ENCODE results near the gene PHYHD1. TPM values are rescaled to one million over a fixed set of nuclear protein-coding genes. Genes with fewer than 3 reads are reported as not detected.

The PHYHD1 gene
- total and polyA plus RNA-seq, 4 donors = 21.4 to 86.3 (median 46.0) TPM

GRCh38 chr9:128969491-128969890, 48.7 kb downstream of the PHYHD1 start:
- H3K9me3 ChIP-seq (ENCODE audit: control insufficient read depth in 4 of 4, insufficient read depth in 3 of 4, low read length in 3 of 4) = no peaks in the 10 kb centered on the region
- no peak for ATAC-seq (ENCODE audit: insufficient read depth, low FRiP score)
- no peak overlapping the region for H3K4me3 ChIP-seq
- H3K9ac ChIP-seq (ENCODE audit: insufficient read depth in 1 of 2, low read length in 2 of 2) = no peak overlapping the region
- H3K27ac ChIP-seq (ENCODE audit: low read depth in 1 of 2, low read length in 1 of 2) = no peak overlapping the region
- WGBS, 2 donors = 94 to 96% methylated on average over 5 of the region's 5 CpGs
- no peaks in the 10 kb centered on the region for H3K27me3 ChIP-seq (ENCODE audit: control insufficient read depth in 3 of 3, insufficient read depth in 3 of 3, low read length in 2 of 3)
- TF ChIP-seq, protein P1, sequence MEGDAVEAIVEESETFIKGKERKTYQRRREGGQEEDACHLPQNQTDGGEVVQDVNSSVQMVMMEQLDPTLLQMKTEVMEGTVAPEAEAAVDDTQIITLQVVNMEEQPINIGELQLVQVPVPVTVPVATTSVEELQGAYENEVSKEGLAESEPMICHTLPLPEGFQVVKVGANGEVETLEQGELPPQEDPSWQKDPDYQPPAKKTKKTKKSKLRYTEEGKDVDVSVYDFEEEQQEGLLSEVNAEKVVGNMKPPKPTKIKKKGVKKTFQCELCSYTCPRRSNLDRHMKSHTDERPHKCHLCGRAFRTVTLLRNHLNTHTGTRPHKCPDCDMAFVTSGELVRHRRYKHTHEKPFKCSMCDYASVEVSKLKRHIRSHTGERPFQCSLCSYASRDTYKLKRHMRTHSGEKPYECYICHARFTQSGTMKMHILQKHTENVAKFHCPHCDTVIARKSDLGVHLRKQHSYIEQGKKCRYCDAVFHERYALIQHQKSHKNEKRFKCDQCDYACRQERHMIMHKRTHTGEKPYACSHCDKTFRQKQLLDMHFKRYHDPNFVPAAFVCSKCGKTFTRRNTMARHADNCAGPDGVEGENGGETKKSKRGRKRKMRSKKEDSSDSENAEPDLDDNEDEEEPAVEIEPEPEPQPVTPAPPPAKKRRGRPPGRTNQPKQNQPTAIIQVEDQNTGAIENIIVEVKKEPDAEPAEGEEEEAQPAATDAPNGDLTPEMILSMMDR (IDR thresholded peaks at IDR 0.05; ENCODE audit: control extremely low read depth, extremely low read depth) = no peak
- H3K4me1 ChIP-seq (ENCODE audit: control insufficient read depth in 5 of 5, insufficient read depth in 5 of 5, low read length in 5 of 5) = no peaks in the 10 kb centered on the region
- no peak for DNase-seq
- H3K36me3 ChIP-seq (ENCODE audit: control insufficient read depth in 4 of 4, insufficient read depth in 4 of 4, low read length in 4 of 4) = peaks cover 25 to 41% (median 35%) of the 10 kb centered on the region in 4 donors

- Histone ChIP-seq H3K9ac (ENCODE audit: insufficient read depth in 1 of 2, low read length in 2 of 2) (no peak overlapping the region), H3K36me3 (ENCODE audit: control insufficient read depth in 4 of 4, insufficient read depth in 4 of 4, low read length in 4 of 4) (peaks cover 35 to 44% (median 42%) of the 10 kb centered on the region in 4 donors), H3K4me3 (no peak overlapping the region), H3K27ac (ENCODE audit: low read depth in 1 of 2, low read length in 1 of 2) (no peak overlapping the region), H3K4me1 (ENCODE audit: control insufficient read depth in 5 of 5, insufficient read depth in 5 of 5, low read length in 5 of 5) (no peaks in the 10 kb centered on the region), H3K9me3 (ENCODE audit: control insufficient read depth in 4 of 4, insufficient read depth in 3 of 4, low read length in 3 of 4) (no peaks in the 10 kb centered on the region), H3K27me3 (ENCODE audit: control insufficient read depth in 3 of 3, insufficient read depth in 3 of 3, low read length in 2 of 3) (no peaks in the 10 kb centered on the region)
- DNase-seq (no peak), ATAC-seq (ENCODE audit: insufficient read depth, low FRiP score) (no peak)
- WGBS, 2 donors = 89 to 90% methylated on average over 4 of the region's 4 CpGs
- TF ChIP-seq, protein P1 (IDR thresholded peaks at IDR 0.05; ENCODE audit: control extremely low read depth, extremely low read depth) = no peak
Measured at GRCh38 chr9:128972956-128973355, 52.2 kb downstream of the PHYHD1 start.

DNA sequence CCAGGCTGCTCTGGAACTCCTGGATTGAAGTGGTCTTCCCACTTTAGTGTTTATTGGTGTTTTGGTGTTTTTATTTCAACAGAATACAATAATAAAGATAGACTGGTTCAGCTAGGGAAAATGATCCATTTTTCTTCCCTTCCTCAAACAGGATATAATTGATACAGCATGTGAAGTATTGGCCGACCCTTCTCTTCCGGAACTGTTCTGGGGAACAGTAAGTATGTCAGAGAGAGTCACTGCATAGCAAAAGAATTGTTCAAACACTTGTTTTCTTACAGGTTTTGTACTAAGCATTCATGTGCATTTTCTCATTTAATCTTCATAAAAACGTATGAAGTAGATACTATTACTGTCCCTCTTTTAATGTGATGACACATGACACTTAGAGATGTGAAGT, 58.3 kb downstream of the PHYHD1 start:
- no peaks in the 10 kb centered on the region for H3K4me1 ChIP-seq (ENCODE audit: control insufficient read depth in 5 of 5, insufficient read depth in 5 of 5, low read length in 5 of 5)
- peaks cover 37 to 55% (median 43%) of the 10 kb centered on the region in 4 donors for H3K36me3 ChIP-seq (ENCODE audit: control insufficient read depth in 4 of 4, insufficient read depth in 4 of 4, low read length in 4 of 4)
- no peak for DNase-seq

More for the DNA sequence above, 58.3 kb downstream of the PHYHD1 start:
- TF ChIP-seq, protein P1 (IDR thresholded peaks at IDR 0.05; ENCODE audit: control extremely low read depth, extremely low read depth) = no peak
- no peak for ATAC-seq (ENCODE audit: insufficient read depth, low FRiP score)
- no peak overlapping the region for H3K9ac ChIP-seq (ENCODE audit: insufficient read depth in 1 of 2, low read length in 2 of 2)
- no peaks in the 10 kb centered on the region for H3K27me3 ChIP-seq (ENCODE audit: control insufficient read depth in 3 of 3, insufficient read depth in 3 of 3, low read length in 2 of 3)
- H3K4me3 ChIP-seq = no peak overlapping the region
- no peak overlapping the region for H3K27ac ChIP-seq (ENCODE audit: low read depth in 1 of 2, low read length in 1 of 2)
- no peaks in the 10 kb centered on the region for H3K9me3 ChIP-seq (ENCODE audit: control insufficient read depth in 4 of 4, insufficient read depth in 3 of 4, low read length in 3 of 4)
- WGBS, 2 donors = 92 to 95% methylated on average over 3 of the region's 3 CpGs
